ENCODE results near the gene SPOPL. TPM values are rescaled to one million over a fixed set of nuclear protein-coding genes. Genes with fewer than 3 reads are reported as not detected.

The SPOPL gene
- total RNA-seq, 4 donors from 2014 or later, result 20.6 to 40.1 (median 29.7) TPM

DNA sequence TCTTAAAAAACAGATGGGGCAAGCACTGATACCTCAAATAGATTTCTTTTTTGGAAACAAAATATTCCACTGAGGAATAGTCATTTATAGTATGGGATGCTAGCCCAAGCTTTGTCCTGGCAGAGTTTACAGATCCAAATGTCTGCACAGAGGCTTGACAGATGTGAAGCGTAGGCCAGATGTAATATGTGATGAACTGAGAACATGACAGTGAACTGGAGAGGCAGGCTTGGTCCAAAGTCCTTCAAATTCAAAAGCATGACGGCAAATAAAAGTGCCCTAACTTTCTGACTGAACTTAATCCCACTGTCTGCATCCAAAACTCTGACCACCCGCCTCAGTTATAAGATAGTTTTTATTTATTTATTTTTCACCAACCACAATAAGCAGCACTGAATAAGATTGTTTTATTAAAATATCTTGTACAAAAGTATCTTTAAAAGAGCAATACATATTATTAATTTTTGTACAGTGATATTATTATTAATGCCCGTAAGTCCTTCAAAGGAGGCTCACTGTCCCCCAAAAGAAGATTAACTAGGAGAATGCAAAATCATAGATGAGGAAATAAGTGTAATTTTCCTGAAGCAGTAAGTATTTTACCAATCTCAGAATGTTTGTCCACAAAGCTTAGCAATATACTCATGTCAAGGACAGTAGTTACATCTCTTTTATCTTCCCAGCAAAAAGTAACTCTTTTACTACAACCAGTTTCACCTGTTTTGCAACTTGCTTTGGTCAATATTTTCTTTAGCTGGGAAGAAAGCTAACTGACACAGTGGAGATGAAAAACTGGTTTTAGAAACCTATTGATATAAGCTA, 10.7 kb upstream of the SPOPL start:
- TF ChIP-seq, protein P1, sequence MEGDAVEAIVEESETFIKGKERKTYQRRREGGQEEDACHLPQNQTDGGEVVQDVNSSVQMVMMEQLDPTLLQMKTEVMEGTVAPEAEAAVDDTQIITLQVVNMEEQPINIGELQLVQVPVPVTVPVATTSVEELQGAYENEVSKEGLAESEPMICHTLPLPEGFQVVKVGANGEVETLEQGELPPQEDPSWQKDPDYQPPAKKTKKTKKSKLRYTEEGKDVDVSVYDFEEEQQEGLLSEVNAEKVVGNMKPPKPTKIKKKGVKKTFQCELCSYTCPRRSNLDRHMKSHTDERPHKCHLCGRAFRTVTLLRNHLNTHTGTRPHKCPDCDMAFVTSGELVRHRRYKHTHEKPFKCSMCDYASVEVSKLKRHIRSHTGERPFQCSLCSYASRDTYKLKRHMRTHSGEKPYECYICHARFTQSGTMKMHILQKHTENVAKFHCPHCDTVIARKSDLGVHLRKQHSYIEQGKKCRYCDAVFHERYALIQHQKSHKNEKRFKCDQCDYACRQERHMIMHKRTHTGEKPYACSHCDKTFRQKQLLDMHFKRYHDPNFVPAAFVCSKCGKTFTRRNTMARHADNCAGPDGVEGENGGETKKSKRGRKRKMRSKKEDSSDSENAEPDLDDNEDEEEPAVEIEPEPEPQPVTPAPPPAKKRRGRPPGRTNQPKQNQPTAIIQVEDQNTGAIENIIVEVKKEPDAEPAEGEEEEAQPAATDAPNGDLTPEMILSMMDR (IDR thresholded peaks at IDR 0.05), result no peak
- TF ChIP-seq POLR2A (IDR thresholded peaks at IDR 0.05), result no peak
- intact Hi-C loops (cut with DNase I; ENCODE audit: low total_unique reads), result no loop called here
- H3K4me3 ChIP-seq (ENCODE audit: low read depth, poor library complexity, severe bottlenecking), result no peak overlapping the region
- WGBS, 2 donors, result 76 to 79% methylated on average over 4 of the region's 4 CpGs
- DNase-seq (ENCODE audit: low spot score in 2 of 2), result no peak

DNA sequence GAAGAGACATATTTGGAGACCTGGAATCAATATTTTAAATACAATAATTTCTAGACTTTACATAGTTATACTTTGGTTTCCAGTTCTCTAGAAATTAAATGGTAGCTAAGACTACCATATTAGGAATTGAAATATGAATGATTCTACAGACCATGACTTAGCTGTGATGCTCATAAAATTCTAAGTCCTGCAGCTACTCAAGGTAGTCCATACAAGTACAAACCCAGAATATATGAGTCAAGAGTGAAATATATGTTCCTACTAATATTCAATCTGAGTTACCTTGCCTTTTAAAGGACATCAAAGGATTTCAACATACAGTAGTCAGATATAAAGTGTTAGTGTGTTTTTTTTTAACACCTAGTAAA, 10.1 kb upstream of the SPOPL start:
- no peak for DNase-seq (ENCODE audit: low spot score in 2 of 2)
- TF ChIP-seq POLR2A (IDR thresholded peaks at IDR 0.05), result no peak

DNA sequence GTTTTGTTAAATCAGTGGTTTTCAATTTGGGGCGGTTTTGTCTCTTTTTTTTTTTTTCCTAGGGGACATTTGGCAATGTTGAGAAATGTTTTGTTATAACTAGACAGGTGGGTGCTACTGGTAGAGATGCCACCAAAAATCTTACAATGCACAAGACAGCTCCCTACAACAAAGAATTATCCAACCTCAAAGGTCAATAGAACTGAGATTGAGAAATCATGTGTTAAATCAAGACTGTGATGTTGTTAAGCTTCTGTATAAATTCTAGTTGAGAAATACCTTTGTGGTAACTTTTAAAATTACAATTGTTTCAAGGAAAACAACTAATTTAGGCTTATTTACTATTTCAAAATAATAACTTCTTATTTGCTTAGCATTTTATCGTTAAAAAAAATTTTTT, 9.4 kb upstream of the SPOPL start:
- WGBS, 2 donors, result 93 to 94% methylated on average over 2 of the region's 2 CpGs
- intact Hi-C loops (cut with DNase I; ENCODE audit: low total_unique reads), result no loop called here
- TF ChIP-seq POLR2A (IDR thresholded peaks at IDR 0.05), result no peak
- TF ChIP-seq, protein P1 (IDR thresholded peaks at IDR 0.05), result no peak
- no peak for DNase-seq (ENCODE audit: low spot score in 2 of 2)
- H3K4me3 ChIP-seq (ENCODE audit: low read depth, poor library complexity, severe bottlenecking), result no peak overlapping the region

More for the DNA sequence above, 10.1 kb upstream of the SPOPL start:
- H3K4me3 ChIP-seq (ENCODE audit: low read depth, poor library complexity, severe bottlenecking), result no peak overlapping the region
- intact Hi-C loops (cut with DNase I; ENCODE audit: low total_unique reads), result no loop called here

DNA sequence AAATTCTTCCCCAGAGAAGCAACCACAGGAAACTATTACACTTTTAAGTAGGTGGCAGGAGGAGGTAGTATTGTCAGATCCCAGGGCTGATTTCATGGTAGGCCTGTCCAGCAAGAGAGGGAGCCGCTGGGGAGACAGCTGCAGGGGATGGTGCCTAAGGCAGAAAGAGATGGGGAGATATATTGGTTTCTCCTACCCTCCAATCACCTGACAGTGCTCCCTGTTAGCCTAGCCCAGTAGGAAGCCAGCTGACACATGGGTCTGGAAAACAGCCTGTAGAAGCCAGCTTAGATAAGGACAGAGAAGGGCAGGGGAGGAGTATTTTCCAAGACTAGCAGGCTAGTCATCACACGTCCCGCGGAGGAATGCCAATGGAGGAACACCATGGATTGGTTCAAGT, 8.2 kb upstream of the SPOPL start:
- WGBS, 2 donors, result 56 to 64% methylated on average over 4 of the region's 4 CpGs
- intact Hi-C loops (cut with DNase I; ENCODE audit: low total_unique reads), result no loop called here

DNA sequence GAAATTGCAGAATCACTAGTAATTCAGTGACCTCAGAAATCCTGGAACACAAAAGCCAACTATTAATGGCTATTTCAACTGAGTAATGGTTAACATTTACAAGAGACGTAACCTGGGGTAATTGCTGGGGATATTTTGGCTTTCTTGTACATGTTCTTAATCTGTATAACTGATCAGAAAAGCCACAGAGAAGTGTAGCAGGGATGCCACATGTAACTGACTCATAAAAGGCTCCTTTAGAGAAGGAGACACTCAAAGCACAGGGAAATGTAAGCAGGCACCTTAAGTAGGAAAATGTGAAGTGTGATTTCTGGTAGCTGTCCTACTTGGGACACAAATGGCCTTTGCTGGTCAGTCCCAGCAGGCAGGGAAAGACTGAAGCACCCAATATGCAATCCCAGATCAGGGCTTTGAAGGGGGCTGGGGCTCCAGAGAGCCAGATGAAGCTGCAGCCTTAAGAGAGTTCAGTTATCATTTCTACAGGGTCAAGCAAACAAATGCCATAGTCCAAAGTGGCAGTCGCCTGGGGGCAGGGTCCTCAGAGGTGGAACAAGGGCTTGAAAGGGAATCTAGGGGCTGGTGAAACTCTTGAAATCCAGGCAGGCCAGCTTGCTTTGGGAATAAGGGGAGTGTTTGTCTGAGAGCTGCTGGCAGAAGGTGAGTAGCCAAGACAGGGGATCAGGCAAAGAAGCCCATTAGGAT, 7.2 kb upstream of the SPOPL start:
- DNase-seq (ENCODE audit: low spot score in 2 of 2), result no peak
- intact Hi-C loops (cut with DNase I; ENCODE audit: low total_unique reads), result no loop called here
- TF ChIP-seq, protein P1 (IDR thresholded peaks at IDR 0.05), result no peak
- TF ChIP-seq POLR2A (IDR thresholded peaks at IDR 0.05), result no peak
- WGBS, 2 donors, result 80 to 83% methylated on average over 2 of the region's 2 CpGs
- no peak overlapping the region for H3K4me3 ChIP-seq (ENCODE audit: low read depth, poor library complexity, severe bottlenecking)

More for the DNA sequence above, 8.2 kb upstream of the SPOPL start:
- DNase-seq (ENCODE audit: low spot score in 2 of 2), result no peak
- H3K4me3 ChIP-seq (ENCODE audit: low read depth, poor library complexity, severe bottlenecking), result no peak overlapping the region
- TF ChIP-seq POLR2A (IDR thresholded peaks at IDR 0.05), result no peak
- TF ChIP-seq, protein P1 (IDR thresholded peaks at IDR 0.05), result no peak

DNA sequence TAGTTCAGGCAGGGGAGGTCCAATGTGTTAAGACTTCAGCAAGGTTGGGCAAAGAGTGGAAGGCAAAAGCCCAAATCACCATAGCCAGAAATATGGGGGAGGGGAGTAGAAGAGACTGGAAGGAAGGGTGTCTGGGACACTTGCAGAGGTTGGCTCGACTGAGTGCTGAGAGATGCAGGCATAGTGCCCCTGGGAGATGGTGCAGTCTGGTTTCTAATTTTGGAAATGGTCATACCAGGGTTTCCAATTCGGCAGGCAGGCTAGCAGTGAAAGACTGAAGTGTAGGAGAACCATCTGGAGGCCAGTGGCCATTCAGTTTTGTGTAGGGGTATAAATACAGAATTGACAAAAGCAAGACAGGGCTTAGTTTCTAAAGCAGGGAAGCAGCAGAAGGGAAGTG, 6.2 kb upstream of the SPOPL start:
- WGBS, 2 donors, result 83 to 89% methylated on average over 2 of the region's 2 CpGs
- no peak for TF ChIP-seq POLR2A (IDR thresholded peaks at IDR 0.05)
- TF ChIP-seq, protein P1 (IDR thresholded peaks at IDR 0.05), result no peak
- intact Hi-C loops (cut with DNase I; ENCODE audit: low total_unique reads), result no loop called here
- no peak overlapping the region for H3K4me3 ChIP-seq (ENCODE audit: low read depth, poor library complexity, severe bottlenecking)
- DNase-seq (ENCODE audit: low spot score in 2 of 2), result no peak
